Erythroblast (primary cell): ENCODE results near the gene MTARC1.

Experiments used
- GATA1 ChIP-seq: IDR thresholded peaks from 2 replicates; pipeline ENCODE4 v1.6.1; 2011; ENCODE audit warnings: low read depth, mild to moderate bottlenecking, control low read depth, low read length, moderate library complexity
- POLR2A ChIP-seq: IDR thresholded peaks from 2 replicates; pipeline ENCODE4 v1.6.1; 2011; ENCODE audit warnings: mild to moderate bottlenecking, low read length

- TF ChIP-seq POLR2A (no peak), GATA1 (no peak)
Measured at GRCh38 chr1:220807726-220808125, 21.0 kb downstream of the MTARC1 start.
